ENCODE data around the gene HTRA3. TPM values are rescaled to one million over a fixed set of nuclear protein-coding genes. Genes with fewer than 3 reads are reported as not detected.

HTRA3 gene
- polyA plus RNA-seq, 1 donor from 2014 or later: not detected

DNA sequence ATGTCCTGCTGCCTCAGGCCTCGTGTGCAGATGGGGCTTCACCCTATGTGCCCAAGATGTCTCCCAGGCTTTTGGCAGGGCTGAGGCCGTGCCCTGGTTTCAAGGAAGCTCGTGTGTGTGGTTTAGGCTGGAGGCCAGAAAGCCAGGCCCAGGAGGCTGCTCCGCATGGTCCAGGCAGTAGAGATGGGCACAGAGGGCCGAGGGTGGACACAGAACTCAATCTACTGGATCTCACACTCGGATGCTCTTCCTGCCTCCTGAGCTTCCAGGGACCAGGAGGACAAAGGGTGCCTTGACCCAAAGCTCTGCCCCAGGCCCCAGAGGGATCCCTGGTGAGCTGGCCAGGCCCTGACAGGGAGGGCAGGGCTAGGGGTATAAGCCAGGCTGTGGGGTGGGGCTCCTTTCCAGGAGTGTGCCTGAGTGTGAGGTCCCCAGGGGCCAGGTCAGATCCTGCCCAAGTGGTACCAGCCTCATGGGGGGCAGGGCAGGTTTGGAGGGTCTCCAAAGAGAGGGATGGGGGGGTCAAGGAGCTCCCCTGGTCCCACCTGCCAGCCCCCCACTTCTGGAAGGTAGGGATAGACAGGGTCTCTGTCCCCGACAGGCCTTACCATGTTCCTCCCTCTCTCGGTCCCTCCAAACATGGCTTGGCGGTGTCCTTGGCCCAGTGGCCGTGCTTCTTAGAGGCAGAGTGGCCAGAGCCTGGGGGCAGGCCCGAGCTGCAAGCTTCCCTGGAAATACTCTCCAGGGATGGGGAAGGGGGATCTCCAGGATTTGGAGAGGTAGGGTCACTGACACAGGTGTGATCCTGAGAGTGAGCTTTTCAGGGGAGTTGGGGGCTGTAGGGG is 23.8 kb downstream of the HTRA3 start:
- TF ChIP-seq EZH2 (IDR thresholded peaks at IDR 0.05; ENCODE audit: borderline replicate concordance, insufficient read depth, low read length, poor library complexity, severe bottlenecking) (no peak), EP300 (conservative IDR thresholded peaks at IDR 0.05; ENCODE audit: poor library complexity, severe bottlenecking) (no peak), SMC3 (conservative IDR thresholded peaks at IDR 0.05; ENCODE audit: poor library complexity) (no peak), POLR2AphosphoS5 (IDR thresholded peaks at IDR 0.05) (no peak), TAF1 (IDR thresholded peaks at IDR 0.05; ENCODE audit: low read depth) (no peak), MXI1 (conservative IDR thresholded peaks at IDR 0.05; ENCODE audit: poor library complexity, severe bottlenecking) (no peak), RAD21 (conservative IDR thresholded peaks at IDR 0.05) (no peak)
- TF ChIP-seq, protein P1, sequence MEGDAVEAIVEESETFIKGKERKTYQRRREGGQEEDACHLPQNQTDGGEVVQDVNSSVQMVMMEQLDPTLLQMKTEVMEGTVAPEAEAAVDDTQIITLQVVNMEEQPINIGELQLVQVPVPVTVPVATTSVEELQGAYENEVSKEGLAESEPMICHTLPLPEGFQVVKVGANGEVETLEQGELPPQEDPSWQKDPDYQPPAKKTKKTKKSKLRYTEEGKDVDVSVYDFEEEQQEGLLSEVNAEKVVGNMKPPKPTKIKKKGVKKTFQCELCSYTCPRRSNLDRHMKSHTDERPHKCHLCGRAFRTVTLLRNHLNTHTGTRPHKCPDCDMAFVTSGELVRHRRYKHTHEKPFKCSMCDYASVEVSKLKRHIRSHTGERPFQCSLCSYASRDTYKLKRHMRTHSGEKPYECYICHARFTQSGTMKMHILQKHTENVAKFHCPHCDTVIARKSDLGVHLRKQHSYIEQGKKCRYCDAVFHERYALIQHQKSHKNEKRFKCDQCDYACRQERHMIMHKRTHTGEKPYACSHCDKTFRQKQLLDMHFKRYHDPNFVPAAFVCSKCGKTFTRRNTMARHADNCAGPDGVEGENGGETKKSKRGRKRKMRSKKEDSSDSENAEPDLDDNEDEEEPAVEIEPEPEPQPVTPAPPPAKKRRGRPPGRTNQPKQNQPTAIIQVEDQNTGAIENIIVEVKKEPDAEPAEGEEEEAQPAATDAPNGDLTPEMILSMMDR (IDR thresholded peaks at IDR 0.05; ENCODE audit: poor library complexity, severe bottlenecking): no peak
- TF ChIP-seq, protein P2, sequence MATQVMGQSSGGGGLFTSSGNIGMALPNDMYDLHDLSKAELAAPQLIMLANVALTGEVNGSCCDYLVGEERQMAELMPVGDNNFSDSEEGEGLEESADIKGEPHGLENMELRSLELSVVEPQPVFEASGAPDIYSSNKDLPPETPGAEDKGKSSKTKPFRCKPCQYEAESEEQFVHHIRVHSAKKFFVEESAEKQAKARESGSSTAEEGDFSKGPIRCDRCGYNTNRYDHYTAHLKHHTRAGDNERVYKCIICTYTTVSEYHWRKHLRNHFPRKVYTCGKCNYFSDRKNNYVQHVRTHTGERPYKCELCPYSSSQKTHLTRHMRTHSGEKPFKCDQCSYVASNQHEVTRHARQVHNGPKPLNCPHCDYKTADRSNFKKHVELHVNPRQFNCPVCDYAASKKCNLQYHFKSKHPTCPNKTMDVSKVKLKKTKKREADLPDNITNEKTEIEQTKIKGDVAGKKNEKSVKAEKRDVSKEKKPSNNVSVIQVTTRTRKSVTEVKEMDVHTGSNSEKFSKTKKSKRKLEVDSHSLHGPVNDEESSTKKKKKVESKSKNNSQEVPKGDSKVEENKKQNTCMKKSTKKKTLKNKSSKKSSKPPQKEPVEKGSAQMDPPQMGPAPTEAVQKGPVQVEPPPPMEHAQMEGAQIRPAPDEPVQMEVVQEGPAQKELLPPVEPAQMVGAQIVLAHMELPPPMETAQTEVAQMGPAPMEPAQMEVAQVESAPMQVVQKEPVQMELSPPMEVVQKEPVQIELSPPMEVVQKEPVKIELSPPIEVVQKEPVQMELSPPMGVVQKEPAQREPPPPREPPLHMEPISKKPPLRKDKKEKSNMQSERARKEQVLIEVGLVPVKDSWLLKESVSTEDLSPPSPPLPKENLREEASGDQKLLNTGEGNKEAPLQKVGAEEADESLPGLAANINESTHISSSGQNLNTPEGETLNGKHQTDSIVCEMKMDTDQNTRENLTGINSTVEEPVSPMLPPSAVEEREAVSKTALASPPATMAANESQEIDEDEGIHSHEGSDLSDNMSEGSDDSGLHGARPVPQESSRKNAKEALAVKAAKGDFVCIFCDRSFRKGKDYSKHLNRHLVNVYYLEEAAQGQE (IDR thresholded peaks at IDR 0.05; ENCODE audit: borderline replicate concordance): no peak
- no peaks in the 10 kb centered on the region for H3K9me2 ChIP-seq (ENCODE audit: insufficient read depth, low read length)

DNA sequence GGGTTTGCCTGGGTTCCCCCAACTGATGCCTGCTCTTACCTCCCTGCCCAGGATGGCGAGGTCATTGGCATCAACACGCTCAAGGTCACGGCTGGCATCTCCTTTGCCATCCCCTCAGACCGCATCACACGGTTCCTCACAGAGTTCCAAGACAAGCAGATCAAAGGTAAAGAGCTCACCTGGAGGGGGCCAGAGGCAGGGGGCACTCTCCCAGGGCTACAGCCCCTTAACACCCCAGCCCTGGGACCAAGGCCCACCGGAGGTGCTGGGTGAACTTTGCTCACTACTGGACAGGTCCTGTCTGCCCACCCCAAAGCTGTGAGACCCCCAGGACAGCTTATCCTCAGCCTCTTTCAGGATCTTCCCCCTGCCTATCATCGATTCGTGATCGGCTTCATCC is 24.5 kb downstream of the HTRA3 start:
- no peak overlapping the region for H3K9ac ChIP-seq (ENCODE audit: low read length)
- no peaks in the 10 kb centered on the region for H3K9me3 ChIP-seq (ENCODE audit: low read length)
- H2AFZ ChIP-seq (ENCODE audit: low read depth, low read length): no peak overlapping the region
- H4K20me1 ChIP-seq (ENCODE audit: insufficient read depth): no peaks in the 10 kb centered on the region
- H3K36me3 ChIP-seq (ENCODE audit: insufficient read depth, low read length): no peaks in the 10 kb centered on the region
- no peak overlapping the region for H3K4me2 ChIP-seq (ENCODE audit: low read length)
- no peak overlapping the region for H3K4me3 ChIP-seq (ENCODE audit: low read length)
- H3F3A ChIP-seq (ENCODE audit: insufficient read depth, low read length, poor library complexity, severe bottlenecking): no peaks in the 10 kb centered on the region
- H3K79me2 ChIP-seq (replicated peaks; ENCODE audit: insufficient read depth, low read length): no peaks in the 10 kb centered on the region
- H3K27me3 ChIP-seq (ENCODE audit: insufficient read depth, low read depth, low read length): no peaks in the 10 kb centered on the region
- no peaks in the 10 kb centered on the region for H3K9me2 ChIP-seq (ENCODE audit: insufficient read depth, low read length)
- H3K27ac ChIP-seq (ENCODE audit: low read length): no peak overlapping the region
- TF ChIP-seq EZH2 (IDR thresholded peaks at IDR 0.05; ENCODE audit: borderline replicate concordance, insufficient read depth, low read length, poor library complexity, severe bottlenecking) (no peak), POLR2AphosphoS5 (IDR thresholded peaks at IDR 0.05) (no peak), TAF1 (IDR thresholded peaks at IDR 0.05; ENCODE audit: low read depth) (no peak), EP300 (conservative IDR thresholded peaks at IDR 0.05; ENCODE audit: poor library complexity, severe bottlenecking) (no peak)
- TF ChIP-seq, protein P1 (IDR thresholded peaks at IDR 0.05; ENCODE audit: poor library complexity, severe bottlenecking): no peak
- TF ChIP-seq, protein P2 (IDR thresholded peaks at IDR 0.05; ENCODE audit: borderline replicate concordance): no peak

More for the DNA sequence above, 23.8 kb downstream of the HTRA3 start:
- no peak overlapping the region for H3K4me2 ChIP-seq (ENCODE audit: low read length)
- no peaks in the 10 kb centered on the region for H3K79me2 ChIP-seq (replicated peaks; ENCODE audit: insufficient read depth, low read length)
- no peaks in the 10 kb centered on the region for H3K9me3 ChIP-seq (ENCODE audit: low read length)
- H3K9ac ChIP-seq (ENCODE audit: low read length): no peak overlapping the region
- H3K27me3 ChIP-seq (ENCODE audit: insufficient read depth, low read depth, low read length): no peaks in the 10 kb centered on the region
- no peaks in the 10 kb centered on the region for H3K36me3 ChIP-seq (ENCODE audit: insufficient read depth, low read length)
- H3K27ac ChIP-seq (ENCODE audit: low read length): no peak overlapping the region
- H3F3A ChIP-seq (ENCODE audit: insufficient read depth, low read length, poor library complexity, severe bottlenecking): no peaks in the 10 kb centered on the region
- H4K20me1 ChIP-seq (ENCODE audit: insufficient read depth): no peaks in the 10 kb centered on the region
- H3K4me3 ChIP-seq (ENCODE audit: low read length): no peak overlapping the region
- H2AFZ ChIP-seq (ENCODE audit: low read depth, low read length): no peak overlapping the region

Measured in neural cell (in vitro differentiated cells).